Adrenal gland (tissue), 12 donors: Measurements from ENCODE around the gene RP2. TPM values are rescaled to one million over a fixed set of nuclear protein-coding genes. Genes with fewer than 3 reads are reported as not detected.

Source experiments
- DNase-seq, 7 donors: peaks; one replicate each; pipeline ENCODE4 v3.0.0-alpha.2; 2019 to 2020
- H3K27ac ChIP-seq, 5 donors: fragments of 200-600 bp; sonication (generic) in 4 of 5; 1 replicate in 3 of 5; 2 replicates in 2 of 5; pipeline versions ENCODE4 v1.5.1 to v1.8.0; 2016 to 2020; ENCODE audit warnings: mild to moderate bottlenecking in 1 of 5
- H3K27me3 ChIP-seq: fragments of 200-600 bp; 2 replicates; pipeline ENCODE4 v1.8.0; 2021
- H3K36me3 ChIP-seq, 2 donors: fragments of 200-600 bp; replicated peaks in 1 of 2; 1 replicate in 1 of 2; 2 replicates in 1 of 2; pipeline versions ENCODE4 v1.5.1 to v1.8.0; 2018 to 2022
- H3K4me1 ChIP-seq, 2 donors: fragments of 200-600 bp; replicated peaks in 1 of 2; 1 replicate in 1 of 2; 2 replicates in 1 of 2; pipeline versions ENCODE4 v1.5.1 to v1.8.0; 2018 to 2021
- H3K4me3 ChIP-seq, 4 donors: fragments of 200-600 bp; sonication (generic) in 3 of 4; one replicate each; pipeline ENCODE4 v1.5.1; 2016 to 2018
- H3K9me3 ChIP-seq, 3 donors: fragments of 200-600 bp; sonication (generic) in 1 of 3; replicated peaks in 1 of 3; 1 replicate in 2 of 3; 2 replicates in 1 of 3; pipeline versions ENCODE4 v1.5.1 to v1.8.0; 2016 to 2021
- CTCF ChIP-seq, 6 experiments: fragments of 450-650 bp in 4 of 6; fragments of 200-600 bp in 2 of 6; sonication (generic) in 1 of 6; IDR thresholded peaks; 1 replicate in 5 of 6; 2 replicates in 1 of 6; pipeline versions ENCODE4 v1.5.1 to v1.8.0; 2016 to 2021; ENCODE audit warnings: antibody characterized with exemption in 6 of 6, mild to moderate bottlenecking in 2 of 6, moderate library complexity in 1 of 6
- POLR2A ChIP-seq, 2 donors: fragments of 450-650 bp; IDR thresholded peaks; one replicate each; pipeline ENCODE4 v1.6.1; 2017; ENCODE audit warnings: antibody characterized with exemption in 2 of 2, mild to moderate bottlenecking in 2 of 2, moderate library complexity in 1 of 2
- WGBS, 4 donors: extraction: QIAGEN DNeasy Blood & Tissue Kit in 2 of 4; methylation state at CpG; one replicate each; pipeline versions ENCODE4 v1.1.5 to v1.1.7; 2013 to 2017; 5-methylcytosine and 5-hydroxymethylcytosine counted together
- intact Hi-C, 2 donors: fragments of 100-400 bp; cut with DNase I; formaldehyde crosslinking; loops; one replicate each; pipeline versions ENCODE4 v1.14.1 to v1.15.0; 2022 to 2023
- polyA plus RNA-seq, 3 donors: library from polyadenylated mRNA; stranded (reverse); fragments of 200-250 nt in 2 of 3; fragments of 350-450 nt in 1 of 3; fragmentation: Illumina TruSeq in 1 of 3; extraction: RNeasy Lipid Tissue Mini Kit (QIAGEN cat#74804) in 1 of 3; gene quantifications; one replicate each; pipeline ENCODE4 v1.2.3, GENCODE V29; 2013 to 2014
- total RNA-seq, 9 donors: library from RNA; depleted of rRNA in 4 of 9; stranded (reverse); fragments of >200 nt in 4 of 9; fragments of 120-200 nt in 1 of 9; fragmentation: NEBNext Ultra II Directional in 1 of 9; extraction: Animal tissue kit (Norgen Biotek cat#: 25700) in 1 of 9; gene quantifications; one replicate each; pipeline versions ENCODE4 v1.1.0 to v1.2.4, GENCODE V29; 2013 to 2023
- donor health status: healthy with polysubstance abuse.
- donor health status: Bipolar disorder and iron deficiency.
- donor health status: DM: yes; HTN: yes; CAD: no.
- donor health status: DM: no; HTN: no; CAD: no.
- donor health status: DM: no; HTN: no; CAD: no.
- donor health status: DM: yes; HTN: yes; CAD: no.

Gene RP2
- total and polyA plus RNA-seq, 12 donors = 3.0 to 20.2 (median 11.7) TPM

GRCh38 chrX:46918434-46918833 lies 81.6 kb downstream of the RP2 start:
- WGBS, 4 donors = 89 to 100% (median 97%) methylated on average over 1 of the region's 1 CpG
- TF ChIP-seq CTCF (IDR thresholded peaks at IDR 0.05) (no peak), POLR2A (IDR thresholded peaks at IDR 0.05) (no peak)
- intact Hi-C loops = loop anchor here (10.0 kb wide), 2 partner anchors 66 to 106 kb away; no protein-coding TSS in a partner anchor

GRCh38 chrX:46920235-46920634 lies 83.4 kb downstream of the RP2 start:
- WGBS, 4 donors = 61 to 73% (median 67%) methylated on average over 4 of the region's 4 CpGs

More at GRCh38 chrX:46918434-46918833, 81.6 kb downstream of the RP2 start:
- Histone ChIP-seq H3K9me3 (no peaks in the 10 kb centered on the region), H3K4me1 (no peaks in the 10 kb centered on the region), H3K27ac (no peak overlapping the region), H3K4me3 (no peak overlapping the region), H3K27me3 (no peaks in the 10 kb centered on the region), H3K36me3 (no peaks in the 10 kb centered on the region)
- no peak for DNase-seq

GRCh38 chrX:46922611-46923010 lies 85.8 kb downstream of the RP2 start:
- WGBS, 4 donors = 83 to 100% (median 94%) methylated on average over 1 of the region's 1 CpG
- Histone ChIP-seq H3K4me3 (no peak overlapping the region), H3K36me3 (no peaks in the 10 kb centered on the region), H3K27ac (no peak overlapping the region), H3K9me3 (no peaks in the 10 kb centered on the region), H3K4me1 (no peaks in the 10 kb centered on the region), H3K27me3 (no peaks in the 10 kb centered on the region)
- DNase-seq = no peak
- TF ChIP-seq CTCF (IDR thresholded peaks at IDR 0.05) (no peak), POLR2A (IDR thresholded peaks at IDR 0.05) (no peak)
- intact Hi-C loops = no loop called here

More at GRCh38 chrX:46920235-46920634, 83.4 kb downstream of the RP2 start:
- TF ChIP-seq POLR2A (IDR thresholded peaks at IDR 0.05) (no peak), CTCF (IDR thresholded peaks at IDR 0.05) (no peak)
- no peak overlapping the region for H3K27ac ChIP-seq
- no peaks in the 10 kb centered on the region for H3K36me3 ChIP-seq
- H3K4me1 ChIP-seq = no peaks in the 10 kb centered on the region
- H3K27me3 ChIP-seq = no peaks in the 10 kb centered on the region
- intact Hi-C loops = no loop called here
- no peak overlapping the region for H3K4me3 ChIP-seq
- no peak for DNase-seq
- H3K9me3 ChIP-seq = no peaks in the 10 kb centered on the region

GRCh38 chrX:46927718-46928117 lies 90.9 kb downstream of the RP2 start:
- Histone ChIP-seq H3K36me3 (no peaks in the 10 kb centered on the region), H3K4me1 (no peaks in the 10 kb centered on the region), H3K9me3 (no peaks in the 10 kb centered on the region), H3K27ac (no peak overlapping the region), H3K27me3 (no peaks in the 10 kb centered on the region), H3K4me3 (no peak overlapping the region)
- TF ChIP-seq CTCF (IDR thresholded peaks at IDR 0.05) (no peak), POLR2A (IDR thresholded peaks at IDR 0.05) (no peak)
- intact Hi-C loops = no loop called here
- WGBS, 4 donors = 74 to 96% (median 91%) methylated on average over 3 of the region's 3 CpGs
- no peak for DNase-seq
